Testis (tissue), 3 donors: ENCODE measurements around the gene GAB2. TPM values are rescaled to one million over a fixed set of nuclear protein-coding genes. Genes with fewer than 3 reads are reported as not detected.

ENCODE experiments used
- DNase-seq: peaks from one replicate; pipeline ENCODE4 v3.0.0-alpha.2; 2019
- H3K27ac ChIP-seq, 2 donors: fragments of 200-600 bp; sonication (generic); one replicate each; pipeline ENCODE4 v1.5.1; 2019
- H3K27me3 ChIP-seq: fragments of 200-600 bp; sonication (generic); one replicate; pipeline ENCODE4 v1.5.1; 2019
- H3K36me3 ChIP-seq: fragments of 200-600 bp; sonication (generic); one replicate; pipeline ENCODE4 v1.5.1; 2017; ENCODE audit warnings: low read depth; ENCODE audit errors: missing control alignments
- H3K4me1 ChIP-seq: fragments of 200-600 bp; sonication (generic); one replicate; pipeline ENCODE4 v1.5.1; 2019
- H3K4me3 ChIP-seq, 2 donors: fragments of 200-600 bp; sonication (generic); one replicate each; pipeline ENCODE4 v1.5.1; 2017 to 2019
- H3K9me3 ChIP-seq: fragments of 200-600 bp; sonication (generic); one replicate; pipeline ENCODE4 v1.5.1; 2017
- POLR2A ChIP-seq: fragments of 450-650 bp; IDR thresholded peaks from one replicate; pipeline ENCODE4 v1.6.1; 2017; ENCODE audit warnings: antibody characterized with exemption, mild to moderate bottlenecking, moderate library complexity
- WGBS, 2 donors: methylation state at CpG; one replicate each; pipeline ENCODE4 v1.1.5; 2018; 5-methylcytosine and 5-hydroxymethylcytosine counted together
- intact Hi-C: fragments of 100-400 bp; cut with DNase I; formaldehyde crosslinking; loops from one replicate; pipeline ENCODE4 v1.15.1; 2023; ENCODE audit warnings: low total_unique reads
- polyA plus RNA-seq: library from polyadenylated mRNA; stranded (reverse); fragments of 350-450 nt; fragmentation: Illumina TruSeq; extraction: RNeasy Lipid Tissue Mini Kit (QIAGEN cat#74804); gene quantifications from one replicate; pipeline ENCODE4 v1.2.3, GENCODE V29; 2014; ENCODE audit warnings: low read depth, low replicate concordance; ENCODE audit not compliant: insufficient read depth
- total RNA-seq, 2 donors: library from RNA; depleted of rRNA; stranded (reverse); fragments of >200 nt; gene quantifications; one replicate each; pipeline ENCODE4 v1.2.3, GENCODE V29; 2016
- TF ChIP-seq, protein P1 (sequence below), 3 experiments: fragments of 450-650 bp in 2 of 3; fragments of 200-600 bp in 1 of 3; sonication (generic) in 1 of 3; IDR thresholded peaks; one replicate each; pipeline ENCODE4 v1.5.1; 2016 to 2019; ENCODE audit warnings: antibody characterized with exemption in 3 of 3, mild to moderate bottlenecking in 2 of 3, moderate library complexity in 1 of 3

The GAB2 gene
- total and polyA plus RNA-seq, 3 donors from 2014 or later = 9.2 to 14.3 (median 10.9) TPM

- Histone ChIP-seq H3K27ac (no peak overlapping the region), H3K36me3 (no peaks in the 10 kb centered on the region), H3K4me3 (no peak overlapping the region), H3K4me1 (peaks cover 14% of the 10 kb centered on the region), H3K9me3 (no peaks in the 10 kb centered on the region), H3K27me3 (no peaks in the 10 kb centered on the region)
- TF ChIP-seq, protein P1, sequence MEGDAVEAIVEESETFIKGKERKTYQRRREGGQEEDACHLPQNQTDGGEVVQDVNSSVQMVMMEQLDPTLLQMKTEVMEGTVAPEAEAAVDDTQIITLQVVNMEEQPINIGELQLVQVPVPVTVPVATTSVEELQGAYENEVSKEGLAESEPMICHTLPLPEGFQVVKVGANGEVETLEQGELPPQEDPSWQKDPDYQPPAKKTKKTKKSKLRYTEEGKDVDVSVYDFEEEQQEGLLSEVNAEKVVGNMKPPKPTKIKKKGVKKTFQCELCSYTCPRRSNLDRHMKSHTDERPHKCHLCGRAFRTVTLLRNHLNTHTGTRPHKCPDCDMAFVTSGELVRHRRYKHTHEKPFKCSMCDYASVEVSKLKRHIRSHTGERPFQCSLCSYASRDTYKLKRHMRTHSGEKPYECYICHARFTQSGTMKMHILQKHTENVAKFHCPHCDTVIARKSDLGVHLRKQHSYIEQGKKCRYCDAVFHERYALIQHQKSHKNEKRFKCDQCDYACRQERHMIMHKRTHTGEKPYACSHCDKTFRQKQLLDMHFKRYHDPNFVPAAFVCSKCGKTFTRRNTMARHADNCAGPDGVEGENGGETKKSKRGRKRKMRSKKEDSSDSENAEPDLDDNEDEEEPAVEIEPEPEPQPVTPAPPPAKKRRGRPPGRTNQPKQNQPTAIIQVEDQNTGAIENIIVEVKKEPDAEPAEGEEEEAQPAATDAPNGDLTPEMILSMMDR (IDR thresholded peaks at IDR 0.05) = no peak
- TF ChIP-seq POLR2A = no peak
- intact Hi-C loops = no loop called here
- no peak for DNase-seq
- WGBS, 2 donors = 98% methylated on average over 2 of the region's 2 CpGs
Observed at GRCh38 chr11:78270971-78271370, 146.6 kb downstream of the GAB2 start.

GRCh38 chr11:78269806-78270205 is 147.8 kb downstream of the GAB2 start:
- intact Hi-C loops = no loop called here
- no peaks in the 10 kb centered on the region for H3K27me3 ChIP-seq
- no peaks in the 10 kb centered on the region for H3K36me3 ChIP-seq
- WGBS, 2 donors = 80 to 87% methylated on average over 7 of the region's 7 CpGs
- H3K27ac ChIP-seq = peak overlapping the region; percentile 31 to 41
- H3K4me3 ChIP-seq = no peak overlapping the region
- no peak for TF ChIP-seq POLR2A
- TF ChIP-seq, protein P1 (IDR thresholded peaks at IDR 0.05) = no peak
- peaks cover 14% of the 10 kb centered on the region for H3K4me1 ChIP-seq
- no peaks in the 10 kb centered on the region for H3K9me3 ChIP-seq
- DNase-seq = no peak

- H3K9me3 ChIP-seq = no peaks in the 10 kb centered on the region
- no peak for TF ChIP-seq POLR2A
- TF ChIP-seq, protein P1 (IDR thresholded peaks at IDR 0.05) = no peak
- H3K4me1 ChIP-seq = peaks cover 14% of the 10 kb centered on the region
- WGBS, 2 donors = 41 to 56% methylated on average over 7 of the region's 7 CpGs
- H3K27ac ChIP-seq = peak overlapping the region; percentile 31 to 41
- H3K36me3 ChIP-seq = no peaks in the 10 kb centered on the region
- H3K27me3 ChIP-seq = no peaks in the 10 kb centered on the region
- intact Hi-C loops = no loop called here
- no peak overlapping the region for H3K4me3 ChIP-seq
- DNase-seq = peak; percentile 53
Observed at GRCh38 chr11:78268591-78269410, 148.8 kb downstream of the GAB2 start.

DNA sequence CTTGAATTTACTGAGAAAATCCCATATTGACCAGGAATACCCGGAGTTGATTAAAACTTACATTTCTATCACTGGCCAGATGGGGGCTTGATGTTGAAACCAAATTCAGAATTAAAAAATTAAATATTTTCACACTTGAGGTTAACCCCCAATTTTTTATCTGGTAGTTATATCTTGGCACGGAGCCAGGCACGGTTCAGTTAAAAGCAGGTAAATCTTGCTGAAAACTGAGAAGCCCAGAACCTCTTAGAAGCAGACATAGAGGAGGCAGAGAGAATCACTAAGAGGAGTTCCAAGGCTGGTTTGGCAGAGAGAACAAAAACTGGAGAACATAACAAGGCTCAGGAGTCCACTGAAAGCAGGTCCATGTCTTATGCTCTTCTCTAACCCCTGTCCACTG is 151.2 kb downstream of the GAB2 start:
- intact Hi-C loops = no loop called here
- 58 to 68% methylated on average over 3 of the region's 3 CpGs for WGBS, 2 donors
- Histone ChIP-seq H3K4me3 (no peak overlapping the region), H3K9me3 (no peaks in the 10 kb centered on the region), H3K27me3 (no peaks in the 10 kb centered on the region), H3K36me3 (no peaks in the 10 kb centered on the region), H3K4me1 (peaks cover 23% of the 10 kb centered on the region), H3K27ac (no peak overlapping the region)
- no peak for TF ChIP-seq POLR2A
- TF ChIP-seq, protein P1 (IDR thresholded peaks at IDR 0.05) = no peak
- DNase-seq = no peak

- H3K27ac ChIP-seq = no peak overlapping the region
- no peaks in the 10 kb centered on the region for H3K36me3 ChIP-seq
- no peaks in the 10 kb centered on the region for H3K9me3 ChIP-seq
- TF ChIP-seq POLR2A = no peak
- TF ChIP-seq, protein P1 (IDR thresholded peaks at IDR 0.05) = no peak
- no peaks in the 10 kb centered on the region for H3K27me3 ChIP-seq
- no peak for DNase-seq
- WGBS, 2 donors = 46 to 56% methylated on average over 3 of the region's 3 CpGs
- peaks cover 28% of the 10 kb centered on the region for H3K4me1 ChIP-seq
- intact Hi-C loops = no loop called here
- H3K4me3 ChIP-seq = no peak overlapping the region
Observed at GRCh38 chr11:78265326-78265725, 152.3 kb downstream of the GAB2 start.
